Dermis blood vessel endothelial cell (primary cell): ENCODE data around the gene C2orf92. TPM values are rescaled to one million over a fixed set of nuclear protein-coding genes. Genes with fewer than 3 reads are reported as not detected.
"Not testable (repeated sequence)": the region's sequence is repeated elsewhere in the genome, so short reads cannot be mapped to it uniquely, and the experiment has no call there.

Source experiments
- DNase-seq: peaks from one replicate; pipeline ENCODE4 v3.0.0; 2010
- total RNA-seq: library from RNA; depleted of rRNA; stranded (reverse); fragments of >200 nt; gene quantifications from 2 replicates; pipeline ENCODE4 v1.2.3, GENCODE V29; 2014

C2orf92 gene
- total RNA-seq: 0.88 and 3.4 TPM in 2 replicates

GRCh38 chr2:97669448-97669847, at the start of gene C2orf92:
Gene C2orf92, plus strand, starts transcription at chr2:97669713. Its CDS starts 76 bp downstream, at chr2:97669789.
- no peak for DNase-seq

- DNase-seq: not testable (repeated sequence)
Observed at GRCh38 chr2:97620492-97620891, 49.0 kb upstream of the C2orf92 start.

GRCh38 chr2:97622976-97623375, 46.5 kb upstream of the C2orf92 start:
- DNase-seq: not testable (repeated sequence)

- DNase-seq: not testable (repeated sequence)
Observed at GRCh38 chr2:97625354-97626048, 44.0 kb upstream of the C2orf92 start.

- DNase-seq: not testable (repeated sequence)
Observed at GRCh38 chr2:97626049-97626430, 43.5 kb upstream of the C2orf92 start.

- no peak for DNase-seq
Observed at GRCh38 chr2:97644023-97644717, 25.3 kb upstream of the C2orf92 start.

GRCh38 chr2:97645112-97645694, 24.3 kb upstream of the C2orf92 start:
- peak; percentile 61 for DNase-seq

GRCh38 chr2:97645695-97646629, 23.6 kb upstream of the C2orf92 start, which contains the start of gene COX5B:
Gene COX5B, plus strand, starts transcription at chr2:97646062. Its CDS starts 25 bp downstream, at chr2:97646087.
- peak; percentile 97 for DNase-seq

- DNase-seq: no peak
Observed at GRCh38 chr2:97646977-97647376, 22.5 kb upstream of the C2orf92 start.

- no peak for DNase-seq
Observed at GRCh38 chr2:97651114-97651513, 18.4 kb upstream of the C2orf92 start.

GRCh38 chr2:97653473-97653872, 16.0 kb upstream of the C2orf92 start:
- no peak for DNase-seq

GRCh38 chr2:97653874-97654273, 15.6 kb upstream of the C2orf92 start:
- DNase-seq: no peak

- no peak for DNase-seq
Observed at GRCh38 chr2:97654309-97654708, 15.2 kb upstream of the C2orf92 start.

GRCh38 chr2:97654791-97655190, 14.7 kb upstream of the C2orf92 start:
- DNase-seq: no peak

GRCh38 chr2:97656129-97656755, 13.3 kb upstream of the C2orf92 start:
- DNase-seq: no peak

- no peak for DNase-seq
Observed at GRCh38 chr2:97656905-97657587, 12.5 kb upstream of the C2orf92 start.

- no peak for DNase-seq
Observed at GRCh38 chr2:97657986-97658690, 11.4 kb upstream of the C2orf92 start.

- no peak for DNase-seq
Observed at GRCh38 chr2:97658691-97659157, 10.8 kb upstream of the C2orf92 start.

GRCh38 chr2:97659256-97660043, 10.1 kb upstream of the C2orf92 start:
- DNase-seq: no peak
